ENCODE results near the gene ZNF814.
"Not testable (repeated sequence)": the region's sequence is repeated elsewhere in the genome, so short reads cannot be mapped to it uniquely, and the experiment has no call there.

ZNF814 gene

DNA sequence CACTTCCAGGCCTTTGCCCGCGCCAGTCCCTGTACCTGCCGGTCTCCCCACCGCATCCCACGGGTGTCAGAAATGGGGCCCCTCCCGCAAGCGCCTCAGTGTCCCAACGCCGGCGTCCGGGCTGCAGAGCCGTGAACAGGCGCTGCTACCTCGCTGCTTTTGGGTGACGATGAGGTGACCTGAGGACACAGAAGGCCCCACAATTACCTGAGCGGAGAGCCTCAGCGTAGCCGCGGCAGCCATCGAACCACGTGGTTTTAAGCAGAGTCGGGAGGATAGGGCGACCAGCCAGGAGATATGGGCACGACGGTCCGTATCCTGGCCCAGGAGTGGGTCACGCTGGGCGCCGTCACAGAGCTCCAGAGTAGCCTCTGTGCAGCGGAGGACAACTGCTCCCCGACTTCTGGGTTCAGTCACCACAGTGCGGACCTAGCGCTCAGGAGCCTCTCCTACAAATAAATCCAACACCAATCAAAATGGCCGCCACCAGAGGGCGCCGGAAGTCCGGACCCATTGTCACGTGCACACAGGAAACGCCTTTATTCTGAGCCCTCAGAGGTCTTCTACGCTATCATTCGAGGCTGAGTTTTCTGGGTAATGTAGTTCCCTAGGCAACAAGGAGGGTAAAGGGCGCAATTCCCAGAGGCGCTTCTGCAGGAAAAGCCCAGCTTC, at the start of gene ZNF814:
Gene ZNF814 (minus strand): TSS at position 478 of the 672 bp plus-strand sequence. CDS start 235 bp downstream, at position 243.
- DNase-seq, result peak; percentile 96

- no peak for DNase-seq
These were observed 46.9 kb upstream of the ZNF814 start for GRCh38 chr19:57935731-57936130.

- DNase-seq, result peak; percentile 93
These were observed 46.2 kb upstream of the ZNF814 start, which contains the start of gene ZNF418 for GRCh38 chr19:57934820-57935665. ZNF418 (minus strand) TSS chr19:57935402; CDS start chr19:57933822, 1,580 bp downstream.

DNA sequence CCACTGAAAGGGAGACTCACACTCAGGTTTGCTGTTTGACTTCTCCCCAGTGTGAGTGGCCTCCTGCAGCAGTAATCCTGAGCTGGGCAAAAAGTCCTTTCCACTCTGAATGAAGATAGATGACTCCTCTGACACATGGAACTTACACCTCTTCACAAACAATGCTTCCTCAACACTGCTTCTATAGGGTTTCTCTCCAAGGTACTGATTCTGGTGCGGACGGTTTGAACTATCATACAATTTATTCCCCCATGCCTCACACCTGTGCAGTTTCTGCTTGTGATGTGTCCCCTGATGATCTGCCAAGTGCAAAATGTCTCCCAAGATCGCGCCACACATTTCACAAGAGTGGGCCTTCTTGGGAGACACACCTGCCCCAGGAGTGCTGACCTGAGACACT, 38.8 kb upstream of the ZNF814 start:
- no peak for DNase-seq

DNA sequence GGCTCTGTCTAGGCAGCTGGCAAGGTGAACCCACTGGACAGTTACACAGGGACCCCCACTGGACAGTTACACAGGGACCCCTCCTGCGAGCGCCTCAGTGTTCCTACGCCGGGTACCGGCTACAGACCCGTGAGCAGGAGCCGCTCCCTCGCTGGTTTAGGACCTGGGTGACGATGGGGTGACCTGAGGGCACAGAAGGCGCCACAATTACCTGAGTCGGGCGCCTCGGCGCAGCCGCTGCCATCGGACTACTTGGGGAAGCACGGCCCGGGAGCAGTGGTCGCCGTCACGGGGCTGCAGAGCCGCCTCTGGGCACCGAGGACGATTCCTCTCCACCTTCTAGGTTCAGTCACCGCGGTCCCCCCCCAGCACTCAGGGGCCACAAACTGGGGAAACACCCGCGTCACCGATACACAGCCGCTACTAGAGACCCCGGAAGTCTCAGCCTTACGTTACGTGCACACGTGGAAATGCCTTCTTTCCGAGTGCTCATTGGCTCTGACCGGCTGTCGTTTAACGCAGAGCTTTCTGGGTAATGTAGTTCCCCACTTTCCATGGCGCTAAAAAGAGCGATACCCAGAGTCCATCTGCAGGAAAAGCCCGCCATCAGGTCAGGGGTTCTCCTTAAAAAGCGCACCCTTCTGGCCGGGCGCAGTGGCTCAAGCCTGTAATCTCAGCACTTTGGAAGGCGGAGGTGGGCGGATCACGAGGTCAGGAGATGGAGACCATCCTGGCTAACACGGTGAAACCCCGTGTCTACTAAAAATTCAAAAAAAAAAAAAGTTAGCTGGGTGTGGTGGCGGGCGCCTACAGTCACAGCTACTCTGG, 27.5 kb upstream of the ZNF814 start, which contains the start of gene ZNF417:
Gene ZNF417 (minus strand): TSS at position 425 of the 828 bp plus-strand sequence. CDS start 181 bp downstream, at position 244.
- DNase-seq, result peak; percentile 98

DNA sequence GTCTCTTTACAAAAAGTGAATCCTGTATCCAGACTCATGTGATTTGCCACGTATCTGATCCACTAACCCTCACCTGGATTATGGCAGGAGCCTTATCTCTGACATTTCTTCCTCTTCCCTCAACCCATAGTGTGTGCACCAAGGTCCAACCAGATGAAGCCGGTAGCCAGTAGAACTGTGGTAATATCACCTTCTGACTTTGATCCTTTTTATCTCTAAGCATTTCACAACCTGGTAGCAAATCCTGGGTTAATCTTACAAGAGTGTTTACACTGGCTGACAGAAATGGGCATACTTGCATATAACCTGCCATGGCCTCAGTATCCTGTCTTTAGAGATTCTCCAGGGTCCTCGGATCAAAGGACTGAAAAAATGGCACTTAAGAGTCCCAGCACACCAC, 25.7 kb upstream of the ZNF814 start:
- DNase-seq, result no peak

DNA sequence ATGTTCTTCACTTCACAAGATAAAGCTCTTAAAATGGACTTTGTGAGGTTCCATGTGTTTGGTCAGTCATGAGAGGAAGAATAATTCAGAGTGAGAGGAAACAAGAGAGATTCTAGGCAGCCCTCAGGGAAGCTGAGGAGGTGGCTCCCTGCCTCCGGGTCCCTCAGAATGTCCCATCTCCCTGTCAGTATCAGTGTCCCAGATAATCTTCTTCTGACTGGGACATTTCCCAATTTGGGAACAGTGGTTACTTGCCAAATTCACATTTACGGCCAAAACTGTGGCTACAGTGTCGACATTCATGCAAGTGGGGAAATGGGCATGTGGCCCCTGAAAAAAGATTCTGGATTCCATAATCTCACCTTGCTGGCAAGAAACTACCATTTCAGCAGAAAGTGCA, 18.6 kb upstream of the ZNF814 start:
- DNase-seq, result no peak

DNA sequence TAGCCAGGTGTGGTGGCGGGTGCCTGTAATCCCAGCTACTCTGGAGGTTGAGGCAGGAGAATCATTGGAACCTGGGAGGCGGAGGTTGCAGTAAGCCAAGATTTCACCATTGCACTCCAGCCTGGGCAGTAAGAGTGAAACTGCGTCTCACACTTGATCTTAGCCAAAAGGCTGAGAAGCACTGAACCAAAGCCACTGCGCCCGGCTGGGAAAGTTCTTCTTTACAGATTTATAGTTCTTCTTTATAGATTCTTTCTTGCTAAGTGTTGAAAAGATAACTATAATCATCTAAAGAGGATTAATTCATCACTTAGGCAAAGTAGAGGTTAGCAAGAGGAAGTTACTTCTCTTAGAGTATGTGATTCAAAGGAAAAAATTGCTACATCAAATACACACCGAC, 16.4 kb upstream of the ZNF814 start:
- DNase-seq, result no peak

DNA sequence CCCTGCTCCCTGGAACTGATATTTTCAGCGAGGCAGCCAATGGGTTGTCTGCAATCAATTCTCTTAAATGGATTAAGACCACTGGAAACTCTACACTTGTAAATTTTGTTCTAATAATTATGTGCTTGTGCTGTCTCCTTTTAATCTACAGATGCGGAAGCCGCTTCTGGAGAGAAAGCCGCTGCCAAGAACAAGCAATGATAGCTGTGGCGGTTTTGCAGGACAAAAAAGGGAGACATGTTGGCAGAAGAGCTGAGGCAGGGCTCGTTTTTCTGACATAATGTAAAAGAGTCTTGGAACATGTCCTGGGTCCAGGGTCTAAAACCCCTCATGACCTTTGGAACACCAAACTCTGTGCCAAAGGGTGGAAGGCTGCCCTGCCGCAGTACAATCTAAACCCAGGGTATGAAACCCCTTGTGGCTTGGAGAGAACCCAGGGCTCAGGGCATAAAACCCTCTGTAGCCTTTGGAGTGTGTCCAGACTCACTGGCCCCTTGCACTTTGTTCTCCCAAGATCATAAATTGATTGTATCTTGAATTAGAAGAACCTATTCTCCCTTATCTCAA, 14.9 kb upstream of the ZNF814 start:
- DNase-seq, result no peak

- no peak for DNase-seq
These were observed 11.5 kb upstream of the ZNF814 start for GRCh38 chr19:57900311-57900710.

- not testable (repeated sequence) for DNase-seq
These were observed 1.9 kb upstream of the ZNF814 start for GRCh38 chr19:57890706-57891105.

DNA sequence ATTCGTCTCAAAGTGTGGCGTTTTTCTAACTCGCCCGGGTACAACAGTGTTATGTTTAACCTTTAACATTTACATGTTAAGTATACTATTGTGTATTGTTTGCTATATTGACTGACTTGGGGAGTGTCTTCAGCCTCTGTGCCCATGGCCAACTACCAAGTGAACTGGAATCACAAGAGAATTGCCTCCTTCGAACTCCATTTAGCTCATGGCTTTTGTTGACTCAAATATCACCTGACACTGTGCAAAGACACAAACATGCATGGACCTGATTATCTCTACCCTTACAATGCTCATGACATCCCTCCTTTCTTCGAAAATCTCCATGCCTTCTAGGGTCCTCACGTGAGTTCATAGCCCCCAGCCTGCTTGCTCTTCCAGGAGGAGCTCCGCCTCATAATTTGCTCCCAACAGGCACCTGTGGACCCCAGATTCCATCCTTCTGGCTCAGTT, 704 bp downstream of the ZNF814 start:
- peak; percentile 28 for DNase-seq

DNA sequence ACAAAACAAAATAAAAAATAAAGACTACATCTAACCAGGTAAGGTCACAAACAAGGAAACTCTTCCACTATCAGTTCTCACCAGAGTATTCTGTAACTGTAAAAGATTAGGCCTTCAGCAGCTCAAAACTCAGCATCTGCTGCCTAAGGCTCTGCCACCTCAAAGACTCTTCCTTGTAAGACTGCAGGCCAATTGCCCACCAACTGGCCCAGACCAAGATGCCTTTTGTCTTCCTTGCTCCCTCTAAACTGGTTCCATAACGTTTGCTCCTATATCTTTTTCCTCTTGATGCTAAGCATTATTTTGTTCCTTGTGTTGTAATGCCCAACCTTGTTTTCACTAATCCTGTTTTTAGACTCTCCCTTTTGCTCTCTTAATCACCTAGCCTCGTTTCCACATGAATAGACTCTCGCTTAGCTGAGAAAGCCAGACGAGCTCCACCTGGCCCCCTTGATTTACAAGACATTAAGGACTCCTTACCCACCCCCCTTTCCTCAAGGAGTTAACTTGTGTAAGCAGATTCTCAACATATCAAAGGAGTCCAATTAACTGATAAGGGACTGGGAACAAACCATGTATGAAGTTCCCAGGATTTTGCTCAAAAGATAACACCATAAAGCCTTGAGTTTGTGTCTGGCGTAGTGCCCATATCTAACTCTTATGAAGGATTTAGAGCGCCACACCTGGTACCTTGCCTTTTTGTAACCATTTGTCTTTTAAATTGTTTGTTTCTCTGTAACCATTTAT, 1.5 kb downstream of the ZNF814 start:
- DNase-seq, result peak; percentile 59

DNA sequence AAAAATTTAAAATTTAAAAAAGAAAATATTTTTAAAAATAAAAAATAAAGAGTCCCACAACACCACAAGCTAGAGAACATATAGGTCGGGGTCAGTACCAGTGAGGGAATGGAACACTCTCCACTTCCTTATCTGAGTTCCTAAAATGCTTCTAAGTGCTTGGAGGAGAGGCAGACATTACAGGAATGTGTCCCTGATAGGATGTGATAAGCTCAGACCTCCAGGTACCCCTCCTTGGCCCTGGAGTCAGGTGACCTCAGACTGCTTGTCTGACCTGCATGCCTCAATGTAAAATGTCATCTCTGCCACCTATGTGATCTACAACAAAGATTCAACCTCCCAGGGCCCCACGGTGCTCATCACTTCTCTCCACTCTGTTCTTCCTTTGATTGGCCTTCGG, 2.8 kb downstream of the ZNF814 start:
- DNase-seq, result no peak

DNA sequence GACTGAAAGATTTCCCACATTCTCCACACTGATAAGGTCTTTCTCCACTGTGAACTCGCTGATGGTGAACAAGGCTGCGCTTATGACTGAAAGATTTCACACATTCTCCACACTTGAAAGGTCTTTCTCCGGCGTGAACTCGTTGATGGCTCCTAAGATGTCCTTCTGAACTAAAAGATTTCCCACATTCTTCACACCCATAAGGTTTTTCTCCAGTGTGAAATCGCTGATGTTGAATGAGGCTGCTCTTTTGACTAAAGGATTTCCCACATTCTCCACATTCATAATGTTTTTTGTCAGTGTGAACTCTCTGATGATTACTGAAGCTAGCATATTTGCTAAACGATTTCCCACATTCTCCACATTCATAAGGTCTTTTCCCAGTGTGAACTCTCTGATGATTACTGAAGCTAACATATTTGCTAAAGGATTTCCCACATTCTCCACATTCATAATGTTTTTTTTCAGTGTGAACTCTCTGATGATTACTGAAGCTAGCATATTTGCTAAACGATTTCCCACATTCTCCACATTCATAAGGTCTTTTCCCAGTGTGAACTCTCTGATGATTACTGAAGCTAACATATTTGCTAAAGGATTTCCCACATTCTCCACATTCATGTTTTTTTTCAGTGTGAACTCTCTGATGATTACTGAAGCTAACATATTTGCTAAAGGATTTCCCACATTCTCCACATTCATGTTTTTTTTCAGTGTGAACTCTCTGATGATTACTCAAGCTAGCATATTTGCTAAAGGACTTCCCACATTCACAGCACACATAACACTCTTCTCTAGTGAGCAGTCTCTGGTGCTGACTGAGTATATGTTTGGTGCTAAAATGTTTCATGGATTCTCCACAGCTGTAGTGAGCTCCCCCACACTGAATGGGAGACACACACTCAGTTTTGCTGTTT, 14.7 kb downstream of the ZNF814 start:
- DNase-seq, result not testable (repeated sequence)

- DNase-seq, result no peak
These were observed 16.4 kb downstream of the ZNF814 start for GRCh38 chr19:57872450-57872849.

GRCh38 chr19:57870225-57870624, 18.6 kb downstream of the ZNF814 start:
- DNase-seq, result no peak

GRCh38 chr19:57869655-57870054, 19.2 kb downstream of the ZNF814 start:
- not testable (repeated sequence) for DNase-seq

DNA sequence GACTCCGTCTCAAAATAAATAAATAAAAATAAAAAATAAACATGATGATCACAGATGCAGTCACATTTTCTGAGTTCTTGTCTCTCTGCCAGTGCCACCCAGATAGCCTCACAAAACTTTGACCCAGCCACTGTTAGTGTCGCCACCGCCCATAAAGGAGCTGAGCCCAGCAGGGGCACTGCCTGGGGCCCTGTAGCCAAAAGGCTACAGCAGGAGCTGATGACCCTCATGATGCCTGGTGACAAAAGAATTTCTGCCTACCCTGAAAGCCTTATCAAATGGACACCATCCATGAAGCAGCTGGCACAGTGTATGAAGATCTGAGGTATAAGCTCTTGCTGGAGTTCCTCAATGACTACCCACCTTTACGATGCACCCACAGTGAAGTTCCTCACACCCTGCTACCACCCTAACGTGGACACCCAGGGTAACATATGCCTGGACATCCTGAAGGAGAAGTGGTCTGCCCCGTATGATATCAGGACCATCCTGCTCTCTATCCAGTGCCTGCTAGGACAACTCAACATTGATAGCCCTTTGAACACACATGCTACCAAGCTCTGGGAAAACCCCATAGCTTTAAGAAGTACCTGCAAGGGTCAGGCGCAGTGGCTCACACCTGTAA, 20.9 kb downstream of the ZNF814 start:
- DNase-seq, result no peak

DNA sequence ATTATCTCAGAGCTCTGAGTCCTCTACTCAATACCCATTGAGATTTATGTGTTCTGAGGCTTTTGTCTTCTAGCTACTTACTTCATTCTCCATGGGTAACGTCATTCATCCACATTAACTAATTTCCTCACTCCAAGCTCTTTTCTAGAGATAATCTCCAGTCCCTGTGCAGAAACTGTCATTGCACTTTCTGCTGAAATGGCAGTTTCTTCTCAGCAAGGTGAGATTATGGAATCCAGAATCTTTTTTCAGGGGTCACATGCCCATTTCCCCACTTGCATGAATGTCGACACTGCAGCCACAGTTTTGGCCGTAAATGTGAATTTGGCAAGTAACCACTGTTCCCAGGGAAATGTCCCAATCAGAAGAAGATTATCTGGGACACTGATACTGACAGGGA, 26.5 kb downstream of the ZNF814 start:
- DNase-seq, result not testable (repeated sequence)
